ENCODE results near the gene TASOR. TPM values are rescaled to one million over a fixed set of nuclear protein-coding genes. Genes with fewer than 3 reads are reported as not detected.
A peak's percentile ranks its signal among the peaks of the same experiment; 100 is the strongest.
"Not testable (repeated sequence)": the region's sequence is repeated elsewhere in the genome, so short reads cannot be mapped to it uniquely, and the experiment has no call there.

Gene TASOR
- polyA plus RNA-seq, 1 experiment, result 14.9 TPM

DNA sequence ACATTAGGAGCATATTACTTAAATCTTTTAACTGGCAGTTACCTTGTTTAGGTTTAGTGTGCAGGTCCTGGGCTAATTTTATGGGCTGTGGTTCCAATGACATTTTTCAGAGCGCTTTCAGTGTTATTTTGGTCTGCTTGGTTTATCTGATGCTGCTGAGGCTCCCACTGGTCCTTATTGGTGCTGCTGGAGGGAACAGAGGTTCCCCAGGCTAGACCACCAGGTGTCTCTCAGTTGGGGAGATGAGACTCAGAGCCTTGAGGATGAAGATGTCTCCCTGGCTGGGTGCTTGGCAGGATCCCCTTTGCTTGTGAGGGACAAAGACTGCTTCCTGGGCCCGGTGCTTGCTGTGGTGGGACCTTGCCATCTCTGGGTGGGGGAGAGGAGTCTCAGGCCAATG lies 28.3 kb upstream of the TASOR start:
- POLR2A ChIA-PET, result no interaction called here
- CTCF ChIA-PET, result interaction anchor here (1.3 kb wide), 1 partner anchor 278 kb away, joined by 5 read pairs; no protein-coding TSS in a partner anchor
- Histone ChIP-seq H3K27me3 (ENCODE audit: control insufficient read depth, insufficient read depth, low read length) (peaks cover 2% of the 10 kb centered on the region; the same call in 1 of the 2 replicates), H3K4me3 (ENCODE audit: low read depth, low read length) (no peak overlapping the region), H3K36me3 (ENCODE audit: control insufficient read depth, insufficient read depth, low read length) (no peaks in the 10 kb centered on the region)
- TF ChIP-seq CTCF (IDR thresholded peaks at IDR 0.05; ENCODE audit: insufficient read depth, low read depth, low read length), result no peak
- DNase-seq (ENCODE audit: low read depth), result no peak

DNA sequence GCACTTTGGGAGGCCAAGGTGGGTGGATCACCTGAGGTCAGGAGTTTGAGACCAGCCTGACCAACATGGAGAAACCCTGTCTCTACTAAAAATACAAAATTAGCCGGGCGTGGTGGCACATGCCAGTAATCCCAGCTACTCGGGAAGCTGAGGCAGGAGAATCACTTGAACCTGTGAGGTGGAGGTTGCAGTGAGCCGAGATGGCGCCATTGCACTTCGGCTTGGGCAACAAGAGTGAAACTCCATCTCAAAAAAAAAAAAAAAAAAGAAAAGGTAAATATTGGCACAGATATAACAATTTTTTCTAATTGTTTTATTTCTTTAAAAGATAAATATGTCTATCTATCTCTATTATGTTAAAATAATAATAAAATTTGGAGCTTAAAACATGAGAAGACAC lies 24.3 kb upstream of the TASOR start:
- H3K36me3 ChIP-seq (ENCODE audit: control insufficient read depth, insufficient read depth, low read length); H3K27me3 ChIP-seq (ENCODE audit: control insufficient read depth, insufficient read depth, low read length); DNase-seq (ENCODE audit: low read depth); H3K4me3 ChIP-seq (ENCODE audit: low read depth, low read length); POLR2A ChIA-PET: not testable (repeated sequence)
- CTCF ChIA-PET, result interaction anchor here (0.6 kb wide), 1 partner anchor 11 kb away, joined by 3 read pairs; no protein-coding TSS in a partner anchor

DNA sequence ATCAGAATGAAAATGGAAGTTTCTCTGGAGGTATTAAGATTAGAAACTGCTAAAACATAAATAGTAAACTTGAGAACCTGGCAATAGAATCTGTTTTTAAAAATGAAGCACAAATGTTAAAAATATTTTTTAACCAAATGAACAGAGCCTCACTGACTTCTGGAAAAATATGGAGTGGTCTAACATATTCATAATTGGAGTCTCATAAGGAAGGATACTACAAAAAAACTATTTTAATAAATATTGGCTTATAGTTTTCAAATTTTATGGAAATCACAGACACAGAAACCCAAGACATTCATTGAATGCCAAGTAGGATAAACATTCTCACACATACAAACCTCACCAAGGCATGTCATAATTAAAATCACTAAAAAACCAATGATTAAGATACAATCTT lies 23.6 kb upstream of the TASOR start:
- Histone ChIP-seq H3K36me3 (ENCODE audit: control insufficient read depth, insufficient read depth, low read length) (no peaks in the 10 kb centered on the region), H3K4me3 (ENCODE audit: low read depth, low read length) (no peak overlapping the region), H3K27me3 (ENCODE audit: control insufficient read depth, insufficient read depth, low read length) (peaks cover 2% of the 10 kb centered on the region; the same call in 1 of the 2 replicates)
- ChIA-PET CTCF (interaction anchor here (7.3 to 7.4 kb wide), 2 partner anchors 93 to 281 kb away, joined by 136 to 141 read pairs; partner anchors contain the start of gene ARHGEF3), POLR2A (no interaction called here)
- DNase-seq (ENCODE audit: low read depth), result no peak
- TF ChIP-seq CTCF (IDR thresholded peaks at IDR 0.05; ENCODE audit: insufficient read depth, low read depth, low read length), result no peak

GRCh38 chr3:56704706-56705105 lies 21.6 kb upstream of the TASOR start:
- Histone ChIP-seq H3K36me3 (ENCODE audit: control insufficient read depth, insufficient read depth, low read length) (no peaks in the 10 kb centered on the region), H3K4me3 (ENCODE audit: low read depth, low read length) (no peak overlapping the region), H3K27me3 (ENCODE audit: control insufficient read depth, insufficient read depth, low read length) (no peaks in the 10 kb centered on the region)
- no peak for TF ChIP-seq CTCF (IDR thresholded peaks at IDR 0.05; ENCODE audit: insufficient read depth, low read depth, low read length)
- CTCF ChIA-PET, result interaction anchor here (0.8 to 7.4 kb wide), 4 partner anchors 95 to 288 kb away, joined by 3 to 141 read pairs (median 70); partner anchors contain the start of gene ARHGEF3
- no peak for DNase-seq (ENCODE audit: low read depth)
- POLR2A ChIA-PET, result no interaction called here

DNA sequence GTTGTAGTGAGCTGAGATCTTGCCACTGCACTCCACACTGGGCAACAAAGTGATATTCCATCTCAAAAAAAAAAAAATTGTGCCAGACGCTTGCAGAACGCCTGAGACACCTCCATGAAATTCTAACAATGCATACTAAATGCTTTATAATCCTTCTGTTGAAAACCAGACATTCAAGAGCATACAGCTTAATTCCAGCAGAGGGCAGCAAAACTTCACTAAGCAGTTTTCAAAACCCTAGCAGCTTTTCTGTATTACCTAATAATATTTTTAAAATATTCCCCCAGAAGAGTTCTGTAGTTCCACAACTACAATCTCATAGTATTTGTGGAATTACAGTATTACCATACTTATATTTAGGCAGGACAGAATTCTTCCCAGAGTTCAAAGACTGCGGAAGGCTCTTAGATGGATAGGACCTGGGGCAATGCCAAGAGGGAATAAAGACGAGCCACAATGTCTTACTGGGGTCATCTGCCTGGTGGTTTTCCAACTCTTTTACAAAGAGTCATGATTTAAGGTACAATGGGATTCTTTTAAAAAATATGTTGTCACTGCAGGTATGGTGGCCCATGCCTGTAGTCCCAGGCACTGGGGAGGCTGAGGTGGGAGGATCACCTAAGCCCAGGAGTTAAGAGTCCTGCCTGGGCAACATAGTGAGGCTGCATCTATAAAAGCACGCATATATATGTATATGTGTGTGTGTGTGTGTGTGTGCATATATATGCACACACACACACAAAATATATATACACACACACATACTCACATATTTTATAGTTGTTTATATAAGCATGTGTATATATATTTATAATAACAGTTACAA lies 19.6 kb upstream of the TASOR start:
- ChIA-PET POLR2A (interaction anchor here (0.6 kb wide), 1 partner anchor 286 kb away, joined by 4 read pairs; no protein-coding TSS in a partner anchor), CTCF (interaction anchor here (0.7 to 7.4 kb wide), 20 partner anchors 10 to 555 kb away, joined by 3 to 141 read pairs (median 5); partner anchors contain the start of gene ARHGEF3)
- no peaks in the 10 kb centered on the region for H3K36me3 ChIP-seq (ENCODE audit: control insufficient read depth, insufficient read depth, low read length)
- peak; percentile 78 for TF ChIP-seq CTCF (IDR thresholded peaks at IDR 0.05; ENCODE audit: insufficient read depth, low read depth, low read length)
- no peak overlapping the region for H3K4me3 ChIP-seq (ENCODE audit: low read depth, low read length)
- DNase-seq (ENCODE audit: low read depth), result peak; percentile 12
- H3K27me3 ChIP-seq (ENCODE audit: control insufficient read depth, insufficient read depth, low read length), result no peaks in the 10 kb centered on the region
